ENCODE results near the gene KCNIP1.

The KCNIP1 gene

DNA sequence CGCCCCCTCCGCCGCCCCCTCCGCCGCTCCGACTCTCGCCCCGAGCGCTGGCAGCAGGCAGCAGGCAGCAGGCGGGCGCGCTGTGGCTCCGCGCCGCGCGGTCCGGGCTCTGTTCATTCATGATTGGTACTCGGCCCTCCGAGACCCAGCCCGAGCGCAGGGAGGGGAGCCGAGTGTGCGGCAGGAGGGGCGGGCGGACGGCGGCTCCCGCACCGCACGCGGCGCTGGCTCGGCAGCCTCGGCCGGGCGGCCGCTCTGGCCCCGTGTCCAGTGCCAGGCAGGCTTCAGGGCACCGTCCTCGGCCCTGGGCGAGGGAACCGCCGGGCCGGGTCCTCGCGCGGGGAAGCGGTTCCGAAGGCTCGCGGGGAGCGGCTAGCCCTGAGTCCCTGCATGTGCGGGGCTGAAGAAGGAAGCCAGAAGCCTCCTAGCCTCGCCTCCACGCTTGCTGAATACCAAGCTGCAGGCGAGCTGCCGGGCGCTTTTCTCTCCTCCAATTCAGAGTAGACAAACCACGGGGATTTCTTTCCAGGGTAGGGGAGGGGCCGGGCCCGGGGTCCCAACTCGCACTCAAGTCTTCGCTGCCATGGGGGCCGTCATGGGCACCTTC is at the start of gene KCNIP1:
Gene KCNIP1 (plus strand): TSS at position 31 of the 607 bp plus-strand sequence.
- no peak for DNase-seq (ENCODE audit: low spot score)

DNA sequence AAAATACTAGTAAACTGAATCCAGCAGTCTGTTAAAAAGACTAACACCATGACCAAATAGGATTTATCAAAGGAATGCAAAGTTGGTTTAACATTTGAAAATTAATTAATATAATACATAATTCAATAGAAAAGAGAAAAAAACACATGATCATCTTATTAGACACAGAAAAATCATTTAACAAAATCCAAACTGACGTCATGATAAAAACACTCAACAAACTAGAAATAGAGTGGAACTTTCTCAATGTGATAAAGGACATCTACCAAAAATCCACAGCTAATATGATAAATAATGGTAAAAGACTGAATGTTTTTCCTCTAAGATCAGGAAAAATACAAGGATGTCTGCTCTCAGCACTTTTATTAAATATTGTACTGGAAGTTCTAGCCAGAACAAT is 40.4 kb upstream of the KCNIP1 start:
- no peak for DNase-seq (ENCODE audit: low spot score)

DNA sequence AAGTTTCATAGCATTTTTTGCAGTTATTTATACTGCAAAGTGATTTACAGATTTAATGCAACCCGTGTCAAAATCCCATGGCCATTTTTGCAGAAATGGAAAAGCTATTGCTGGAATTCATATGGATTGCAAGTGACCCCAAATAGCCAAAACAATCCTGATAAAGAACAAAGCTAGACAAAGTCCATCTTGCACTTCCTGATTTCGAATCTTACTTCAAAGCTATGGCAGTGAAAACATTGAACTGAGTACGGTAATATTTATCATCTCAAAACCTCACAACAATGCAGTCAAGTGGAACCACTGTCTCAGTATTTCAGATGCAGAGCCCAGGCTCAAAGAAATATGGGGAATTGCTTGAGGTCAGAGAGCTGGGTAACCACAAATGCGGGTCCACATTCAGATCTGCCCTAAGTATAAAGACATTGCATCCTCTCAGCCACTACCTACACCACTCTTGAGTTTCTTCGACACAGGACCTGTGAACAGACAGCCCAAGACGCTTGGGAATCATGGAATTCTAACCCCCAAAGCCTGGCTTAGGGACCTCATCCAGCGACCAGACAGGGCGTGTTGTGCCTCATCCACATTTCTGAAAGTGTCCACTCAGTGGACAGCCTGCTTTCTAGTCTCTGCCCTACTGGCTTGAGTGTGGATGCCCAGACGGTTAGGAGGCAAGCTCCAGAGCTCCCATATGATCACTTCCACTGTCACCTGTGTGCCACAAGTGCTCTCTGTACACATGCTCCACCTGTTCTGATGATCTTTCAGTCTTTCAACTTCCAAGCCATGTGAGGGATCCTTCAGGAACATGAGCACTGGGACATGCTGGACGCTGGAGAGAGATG is 39.3 kb upstream of the KCNIP1 start:
- DNase-seq (ENCODE audit: low spot score): no peak

DNA sequence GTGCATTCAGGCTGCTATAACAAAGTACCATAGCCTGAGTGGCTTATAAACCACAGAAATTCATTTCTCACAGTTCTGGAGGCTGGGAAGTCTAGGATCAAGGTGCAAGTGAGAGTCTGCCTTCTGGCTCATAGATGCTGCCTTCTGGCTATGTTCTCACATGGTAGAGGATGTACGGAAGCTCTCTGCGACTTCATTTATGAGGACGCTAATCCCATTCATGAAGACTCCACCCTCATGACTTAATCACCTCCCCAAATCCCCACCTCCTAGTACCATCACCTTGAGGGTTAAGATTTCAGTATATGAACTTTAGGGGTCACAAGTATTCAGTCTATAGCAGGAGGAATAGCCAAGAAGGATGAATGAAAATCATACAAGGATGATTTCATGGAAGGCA is 37.3 kb upstream of the KCNIP1 start:
- DNase-seq (ENCODE audit: low spot score): no peak

DNA sequence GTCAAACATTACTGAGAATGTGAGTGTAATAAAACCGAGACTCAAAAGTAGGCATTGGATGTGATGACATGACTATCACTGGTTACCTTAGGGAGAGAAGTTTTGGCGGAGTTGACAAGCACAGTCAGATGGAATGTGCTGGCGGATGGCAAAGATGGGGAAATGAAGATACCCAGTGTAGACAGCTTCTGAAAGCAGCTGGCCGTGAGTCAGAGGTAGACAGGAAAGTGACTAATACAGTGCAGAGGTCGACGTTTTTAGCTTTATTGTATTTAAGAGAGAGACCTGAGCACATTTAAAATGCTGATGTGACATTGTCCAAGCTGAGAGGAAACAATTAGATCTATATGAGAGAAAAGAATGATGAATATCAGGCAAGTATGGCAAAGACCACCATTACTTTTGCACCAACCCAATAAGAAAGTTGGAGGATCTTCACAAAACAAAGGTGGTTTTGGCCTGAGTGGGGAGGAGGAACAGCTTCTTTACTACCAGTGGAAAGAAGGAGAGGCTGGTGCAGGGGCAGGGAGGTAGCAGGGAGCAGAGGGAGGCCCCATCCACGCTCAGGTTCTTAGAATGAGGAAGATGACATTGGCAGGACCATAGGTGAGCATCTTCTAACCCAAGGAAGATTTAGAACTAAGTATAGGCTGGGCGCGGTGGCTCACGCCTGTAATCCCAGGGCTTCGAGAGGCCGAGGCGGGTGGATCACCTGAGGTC is 36.7 kb upstream of the KCNIP1 start:
- no peak for DNase-seq (ENCODE audit: low spot score)

DNA sequence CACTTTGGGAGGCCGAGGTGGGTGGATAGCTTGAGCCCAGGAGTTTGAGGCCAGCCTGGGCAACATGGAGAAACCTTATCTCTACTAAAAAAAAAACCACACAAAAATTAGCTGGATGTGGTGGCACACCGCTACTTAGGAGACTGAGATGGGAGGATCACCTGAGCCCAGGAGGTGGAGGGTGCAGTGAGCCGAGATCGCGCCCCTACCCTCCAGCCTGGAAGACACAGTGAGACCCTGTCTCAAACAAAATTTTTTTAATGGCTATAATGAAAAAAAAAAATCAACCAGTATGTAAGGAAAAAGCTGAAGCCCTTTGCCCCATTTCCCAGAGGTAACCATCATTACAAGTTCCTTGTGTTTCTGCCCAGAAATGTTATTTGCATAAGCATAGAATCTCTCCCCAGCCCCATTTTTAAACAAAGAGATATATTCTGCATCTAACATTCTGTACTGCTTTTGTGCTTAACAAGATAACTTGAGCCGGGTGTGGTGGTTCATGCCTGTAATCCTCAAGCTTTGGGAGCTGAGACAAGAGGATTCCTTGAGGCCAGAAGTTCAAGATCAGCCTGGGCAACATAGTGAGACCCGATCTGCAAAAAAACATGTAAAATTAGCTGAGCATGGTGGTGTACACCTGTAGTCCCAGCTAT is 35.1 kb upstream of the KCNIP1 start:
- no peak for DNase-seq (ENCODE audit: low spot score)

DNA sequence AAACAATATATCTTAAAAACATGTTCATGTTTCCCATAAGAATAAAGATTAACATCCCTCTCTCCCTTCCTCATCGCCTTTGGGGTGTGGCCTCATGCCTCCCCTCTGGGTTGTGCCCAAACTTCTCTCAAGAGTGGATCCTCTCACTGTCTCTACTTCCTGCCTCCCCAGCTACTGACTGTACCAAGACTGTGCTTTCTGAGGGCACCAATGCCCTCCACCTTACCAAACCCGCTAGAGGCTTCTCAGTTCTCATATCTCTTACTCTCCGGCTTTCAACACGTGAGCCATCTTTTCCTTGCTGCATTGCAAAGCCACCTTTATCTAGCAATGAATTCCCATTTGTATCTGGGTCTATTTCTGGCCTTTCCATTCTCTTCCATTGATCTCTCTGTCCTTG is 34.4 kb upstream of the KCNIP1 start:
- no peak for DNase-seq (ENCODE audit: low spot score)

DNA sequence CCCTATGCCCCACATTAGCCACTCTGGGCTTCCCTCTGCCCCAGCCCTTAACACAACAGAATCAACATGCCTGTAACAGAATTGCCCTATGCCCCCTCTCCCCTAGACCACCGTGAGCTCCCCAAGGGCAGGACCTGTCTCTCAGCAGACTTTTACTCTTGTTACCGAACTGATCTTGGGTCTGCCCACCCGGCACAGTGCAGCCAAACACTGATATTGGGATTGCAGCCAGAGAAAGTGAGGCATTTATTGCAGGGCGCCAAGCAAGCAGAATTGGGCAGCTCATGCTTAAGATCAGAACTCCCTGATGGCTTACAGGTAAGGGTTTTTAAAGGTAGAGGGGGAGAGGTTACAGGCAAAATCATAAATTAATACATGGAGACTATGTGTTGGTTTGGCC is 33.5 kb upstream of the KCNIP1 start:
- DNase-seq (ENCODE audit: low spot score): no peak

DNA sequence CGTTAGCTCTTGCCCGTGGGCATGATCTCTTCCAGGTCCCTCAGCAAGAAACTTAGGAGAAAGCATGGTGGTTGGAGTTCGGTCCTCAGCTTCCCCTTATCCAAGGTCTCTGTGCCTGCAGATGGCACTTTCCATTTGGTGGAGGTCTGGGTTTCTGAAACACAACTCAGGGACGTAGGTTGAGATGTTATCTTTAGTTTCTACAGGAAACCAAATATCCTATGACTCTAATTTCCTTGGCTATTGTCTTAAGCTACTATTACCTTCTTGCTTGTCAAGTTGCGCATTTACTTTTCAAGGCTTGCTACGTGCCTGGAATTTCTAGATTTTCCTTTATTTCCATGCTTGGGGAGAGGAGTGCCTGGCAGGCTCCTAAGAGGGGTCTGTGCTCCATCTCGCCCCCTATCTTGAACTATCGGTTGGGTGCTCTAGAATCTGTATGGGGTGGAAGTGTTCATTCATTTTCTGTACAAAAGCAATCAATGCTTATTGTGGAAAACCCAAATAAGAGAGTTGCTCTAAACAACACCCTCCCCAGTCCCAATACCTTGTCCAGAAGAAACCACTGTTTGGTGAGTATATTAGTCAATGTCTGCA is 32.9 kb upstream of the KCNIP1 start:
- no peak for DNase-seq (ENCODE audit: low spot score)

DNA sequence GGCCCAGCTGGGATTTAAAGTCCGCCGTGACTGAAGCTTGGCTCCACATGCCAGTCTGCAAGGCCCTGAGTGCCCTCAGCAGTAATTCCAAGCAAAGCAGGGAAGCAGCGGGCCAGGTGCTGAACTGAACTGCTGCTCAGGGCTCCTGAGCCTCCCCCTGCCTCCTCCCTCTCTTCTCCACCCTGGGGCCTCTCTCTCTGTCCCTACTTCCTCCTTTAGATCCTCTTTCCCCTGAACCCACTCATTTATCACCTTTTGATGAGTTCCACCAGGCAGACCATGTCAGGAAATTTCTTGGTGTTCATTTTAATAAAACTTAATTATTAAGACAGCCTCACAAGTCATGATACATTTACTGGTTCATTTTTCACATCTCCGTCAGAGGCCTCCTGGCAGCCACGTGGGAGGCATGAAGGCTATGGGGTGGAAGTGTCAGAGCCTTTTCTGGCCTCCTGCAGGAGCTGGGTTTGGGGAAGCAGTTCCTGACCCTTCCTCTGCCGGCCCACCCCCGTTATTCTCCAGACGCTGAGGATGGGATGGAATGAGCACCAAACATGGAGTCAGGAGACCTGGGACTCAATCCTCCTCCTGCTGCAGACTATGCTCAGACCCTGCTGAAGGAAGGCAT is 32.2 kb upstream of the KCNIP1 start:
- no peak for DNase-seq (ENCODE audit: low spot score)

DNA sequence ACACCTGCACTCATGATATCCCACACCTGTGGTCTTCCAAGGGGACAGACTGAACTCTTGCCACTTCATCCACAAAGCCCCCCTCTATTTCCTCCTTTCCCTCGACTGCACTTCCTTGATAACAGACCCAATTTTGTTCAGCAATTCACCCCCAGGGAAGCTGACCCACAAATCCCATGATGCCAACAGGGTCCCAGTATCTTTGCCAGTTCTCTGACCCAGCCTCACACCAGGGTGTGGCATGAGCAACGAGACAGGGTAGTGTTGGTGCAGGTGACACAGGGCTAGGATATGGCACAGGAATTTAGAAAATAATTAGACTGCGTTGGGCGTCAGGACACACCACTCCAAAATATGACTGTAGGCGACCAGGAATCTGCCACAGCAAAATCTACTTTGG is 30.2 kb upstream of the KCNIP1 start:
- DNase-seq (ENCODE audit: low spot score): no peak

DNA sequence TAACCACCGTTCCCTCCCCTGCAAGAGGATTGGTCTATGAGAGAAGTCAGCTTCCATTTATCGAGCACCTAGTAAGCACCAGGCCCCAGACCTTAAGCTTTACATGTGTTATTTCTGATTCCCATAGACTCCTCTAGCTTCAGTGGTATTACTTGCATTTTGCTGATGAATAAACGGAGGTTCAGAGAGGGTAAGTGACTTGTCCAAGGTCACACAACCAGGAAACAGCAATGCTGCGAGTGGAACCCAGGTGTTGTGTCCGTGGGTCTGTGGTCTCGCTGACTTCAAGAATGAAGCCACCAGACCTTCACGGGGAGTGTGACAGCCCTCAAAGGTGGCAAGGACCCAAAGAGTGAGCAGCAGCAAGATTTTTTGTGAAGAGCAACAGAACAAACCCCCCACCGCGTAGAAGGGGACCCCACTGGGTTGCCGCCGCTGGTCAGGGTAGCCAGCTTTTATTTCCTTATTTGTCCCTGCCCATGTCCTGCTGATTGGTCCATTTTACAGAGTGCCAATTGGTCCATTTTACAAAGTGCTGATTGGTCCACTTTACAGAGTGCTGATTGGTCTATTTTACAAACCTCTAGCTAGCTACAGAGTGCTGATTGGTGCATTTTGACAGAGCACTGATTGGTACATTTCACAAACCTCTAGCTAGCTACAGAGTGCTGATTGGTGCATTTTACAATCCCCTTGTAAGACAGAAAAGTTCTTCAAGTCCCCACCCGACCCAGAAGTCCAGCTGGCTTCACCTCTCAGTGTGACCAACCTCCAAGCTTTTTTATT is 29.1 kb upstream of the KCNIP1 start:
- DNase-seq (ENCODE audit: low spot score): no peak

DNA sequence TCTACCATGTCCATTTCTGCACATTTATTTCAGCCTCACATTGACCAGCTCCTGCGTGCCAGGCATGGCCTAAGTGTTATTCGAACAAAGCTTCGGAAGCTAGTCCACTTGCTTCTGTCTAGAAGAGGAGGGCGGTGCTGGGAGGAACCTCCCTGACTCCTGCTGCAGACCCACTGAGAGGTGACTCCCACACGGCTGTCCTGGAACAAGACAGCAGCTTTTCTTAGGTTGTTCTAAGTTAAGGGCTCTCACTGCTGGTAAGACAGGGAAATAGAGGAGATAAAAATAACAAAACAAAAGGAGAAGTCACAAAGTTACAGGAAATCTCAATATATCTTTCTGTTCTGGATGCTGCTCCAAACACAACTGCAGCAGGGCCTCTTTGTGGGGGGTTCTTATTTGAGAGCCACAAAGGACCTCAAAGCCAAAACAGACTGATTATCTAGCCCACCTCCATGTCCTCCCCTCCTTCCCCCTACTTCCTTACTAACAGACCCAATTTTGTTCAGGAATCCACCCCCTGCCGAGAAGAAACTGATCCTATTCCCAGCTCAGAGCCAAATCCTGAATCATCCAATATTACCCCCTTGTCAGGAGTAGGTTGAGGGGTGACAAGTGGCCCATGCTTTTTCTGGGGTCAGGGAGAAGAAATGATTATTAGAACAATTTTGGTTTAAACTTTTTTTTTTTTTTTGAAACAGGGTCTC is 28.4 kb upstream of the KCNIP1 start:
- DNase-seq (ENCODE audit: low spot score): no peak

DNA sequence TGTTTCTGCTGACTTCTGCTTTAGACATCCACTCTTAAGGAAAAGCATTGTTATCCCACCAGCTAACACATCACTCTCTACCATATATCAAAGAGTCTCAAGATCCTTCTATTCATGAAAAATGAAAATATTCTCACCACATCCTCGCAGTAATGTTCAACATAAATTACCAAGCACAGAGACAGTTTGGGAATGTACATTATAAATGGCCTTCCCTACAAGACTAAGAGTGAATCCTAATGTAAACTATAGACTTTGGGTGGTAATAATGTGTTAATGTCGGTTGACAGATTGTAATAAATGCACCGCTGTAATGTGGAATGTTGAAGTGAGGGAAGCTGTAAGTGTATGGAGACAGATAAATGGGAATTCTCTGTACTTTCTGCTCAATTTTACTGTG is 27.1 kb upstream of the KCNIP1 start:
- DNase-seq (ENCODE audit: low spot score): no peak

DNA sequence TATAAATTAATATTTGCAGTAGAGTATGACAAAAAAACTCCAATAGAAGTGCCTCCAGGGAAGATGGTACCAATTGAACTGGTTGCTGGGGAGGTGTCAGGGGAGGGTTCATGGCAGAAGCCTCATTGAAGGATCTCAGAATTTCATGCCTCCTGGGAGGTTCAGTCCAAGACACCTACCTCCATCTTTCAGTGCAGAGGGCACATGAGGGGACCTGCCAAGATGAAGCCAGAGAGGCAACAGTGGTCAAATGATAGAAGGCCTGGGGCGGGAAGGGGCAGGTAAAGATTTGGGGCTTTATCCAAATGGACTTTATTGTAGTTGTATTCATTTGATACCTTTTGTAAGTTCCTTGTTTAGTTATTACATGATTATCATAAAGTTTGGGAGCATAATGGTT is 25.9 kb upstream of the KCNIP1 start:
- DNase-seq (ENCODE audit: low spot score): no peak

DNA sequence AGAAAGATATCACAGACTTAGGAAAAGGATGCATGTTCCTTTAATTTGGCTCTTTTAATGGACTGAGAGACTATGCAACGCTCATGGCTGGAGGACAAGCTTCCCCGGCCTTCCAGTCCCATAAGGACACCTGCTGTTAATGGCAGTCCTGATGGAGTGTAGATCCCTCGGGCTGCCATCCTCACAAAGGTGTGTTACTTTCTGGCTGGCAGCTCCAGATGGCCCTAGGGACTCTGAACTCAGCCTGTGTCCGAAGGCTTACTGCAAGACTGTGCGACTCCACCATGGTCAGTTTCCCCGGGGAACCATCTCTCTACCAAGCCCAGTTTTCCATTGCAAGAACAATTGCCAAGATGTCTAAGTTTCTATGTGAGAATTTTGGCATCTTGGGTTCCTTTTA is 25.5 kb upstream of the KCNIP1 start:
- no peak for DNase-seq (ENCODE audit: low spot score)

DNA sequence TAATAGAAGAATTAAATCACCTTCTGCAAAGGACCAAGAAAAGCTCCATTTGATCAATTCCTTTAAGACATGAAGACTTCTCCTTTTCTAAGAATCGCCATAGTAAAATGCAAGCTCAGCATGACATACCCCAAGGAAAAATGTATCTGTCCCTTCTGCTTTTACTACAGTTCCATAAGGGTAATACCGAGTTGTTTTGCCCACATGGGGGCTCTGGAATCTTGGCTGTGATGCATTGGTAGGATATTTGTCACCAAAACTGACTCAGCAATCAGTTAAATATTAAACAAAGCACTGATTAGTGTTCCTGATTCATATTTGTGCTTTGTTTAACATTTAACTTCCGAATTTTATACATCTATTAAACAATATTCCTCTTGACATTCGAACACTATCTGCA is 24.3 kb upstream of the KCNIP1 start:
- no peak for DNase-seq (ENCODE audit: low spot score)

DNA sequence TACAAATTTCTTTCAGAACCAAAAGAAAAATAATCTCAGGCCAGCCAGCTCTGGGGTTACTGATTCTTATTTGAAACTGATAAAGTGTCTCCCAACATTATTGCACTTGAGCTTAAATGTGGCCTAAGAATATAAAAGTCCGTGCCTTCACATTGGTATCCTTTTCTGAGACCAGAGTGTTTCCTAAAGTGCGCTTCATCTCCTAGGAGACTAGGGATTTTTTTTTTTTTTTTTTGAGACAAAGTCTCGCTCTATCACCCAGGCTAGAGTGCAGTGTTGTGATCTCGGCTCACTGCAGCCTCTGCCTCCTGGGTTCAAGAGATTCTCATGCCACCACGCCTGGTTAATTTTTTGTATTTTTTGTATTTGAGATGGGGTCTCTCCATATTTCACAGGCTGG is 23.6 kb upstream of the KCNIP1 start:
- no peak for DNase-seq (ENCODE audit: low spot score)

DNA sequence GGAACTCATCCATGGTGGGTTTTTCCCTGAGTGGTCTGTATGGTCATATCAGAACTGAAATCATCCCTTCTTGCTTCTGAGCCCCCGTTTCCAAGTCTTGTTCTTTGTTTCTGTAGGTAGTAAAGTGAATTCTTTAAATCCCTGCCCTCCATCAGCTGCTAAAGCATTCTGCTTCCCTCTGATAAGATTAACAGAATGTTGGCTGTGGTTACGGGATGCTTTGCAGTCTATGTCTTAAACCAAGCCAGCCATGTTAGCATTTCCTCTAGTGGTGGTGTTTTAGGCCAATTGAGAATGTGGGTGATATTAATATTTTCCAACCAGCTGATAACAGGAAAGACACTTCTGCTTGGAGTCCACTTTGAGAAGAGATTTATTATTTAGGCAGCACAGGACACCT is 22.0 kb upstream of the KCNIP1 start:
- no peak for DNase-seq (ENCODE audit: low spot score)

DNA sequence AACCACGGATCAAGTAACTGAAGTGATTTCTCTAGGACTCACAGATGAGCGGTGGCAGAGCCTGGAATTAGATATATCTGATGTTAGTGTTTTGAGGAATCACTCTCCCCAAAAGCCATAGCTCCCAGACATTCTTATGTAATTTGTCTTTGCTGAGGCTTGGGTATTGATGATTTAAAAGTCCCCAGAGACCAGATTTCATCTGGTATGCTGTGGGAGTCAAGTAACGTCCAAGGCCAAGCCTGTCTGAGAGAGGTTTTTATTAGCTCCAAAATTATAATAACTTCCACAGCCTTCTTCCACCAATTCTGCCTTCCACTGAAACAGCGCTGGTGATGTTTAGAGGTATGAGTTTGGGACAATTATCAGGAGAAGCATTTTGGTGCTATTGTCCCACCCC is 21.3 kb upstream of the KCNIP1 start:
- no peak for DNase-seq (ENCODE audit: low spot score)

Measured in hematopoietic multipotent progenitor cell treated with erythropoietin and hydrocortisone succinate and interleukin-3 and kit ligand, for 17 days (in vitro differentiated cells).